ENCODE results near the gene GNB3. TPM values are rescaled to one million over a fixed set of nuclear protein-coding genes. Genes with fewer than 3 reads are reported as not detected.

Gene GNB3
- total and polyA plus RNA-seq, 9 of the 15 experiments (the other 6 are each of a cell fraction or from before 2014, with no cell fraction given) = 1.4 to 5.8 (median 2.0) TPM

DNA sequence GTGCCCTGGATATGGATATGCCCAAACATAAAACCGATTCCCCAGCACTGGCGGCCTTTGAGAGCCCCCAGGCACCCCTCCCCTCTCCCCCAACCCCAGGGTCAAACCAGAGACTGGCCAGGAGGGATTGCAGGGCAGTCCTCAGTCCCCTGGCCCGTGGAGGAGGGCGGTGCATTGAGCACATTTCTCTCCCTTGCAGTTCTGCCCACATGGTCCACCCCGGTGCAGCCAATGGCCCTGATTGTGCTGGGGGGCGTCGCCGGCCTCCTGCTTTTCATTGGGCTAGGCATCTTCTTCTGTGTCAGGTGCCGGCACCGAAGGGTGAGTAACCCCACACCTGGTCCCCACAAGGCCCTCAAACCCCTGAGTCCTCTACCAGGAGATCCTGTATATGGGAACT lies 22.5 kb upstream of the GNB3 start:
- Histone ChIP-seq H3K79me2 (ENCODE audit: control insufficient read depth, insufficient read depth, low read length) (no peaks in the 10 kb centered on the region), H3K9ac (ENCODE audit: insufficient read depth in 1 of 2, low read depth in 2 of 2, low read length in 2 of 2) (no peak overlapping the region), H3K4me2 (ENCODE audit: insufficient read depth, low read length) (no peak overlapping the region), H3K9me1 (ENCODE audit: control insufficient read depth, insufficient read depth, low read length) (no peaks in the 10 kb centered on the region), H3K36me3 (ENCODE audit: control insufficient read depth, insufficient read depth, low read length) (no peaks in the 10 kb centered on the region), H3K9me3 (replicated peaks; ENCODE audit: control insufficient read depth, insufficient read depth, low read depth, low read length) (no peaks in the 10 kb centered on the region), H3K27me3 (ENCODE audit: control insufficient read depth in 2 of 2, insufficient read depth in 2 of 2, low read length in 2 of 2) (no peaks in the 10 kb centered on the region), H3K4me3 (no peak overlapping the region), H4K20me1 (replicated peaks; ENCODE audit: control insufficient read depth, insufficient read depth, low read length) (no peaks in the 10 kb centered on the region), H3K27ac (ENCODE audit: extremely low read depth, low read depth, low read length) (no peak overlapping the region), H3K4me1 (replicated peaks in 1 of 2; ENCODE audit: control insufficient read depth in 2 of 2, insufficient read depth in 2 of 2, low read length in 2 of 2) (peaks cover 8 to 11% of the 10 kb centered on the region in 2 experiments; a peak in 4 of 5 replicates), H2AFZ (ENCODE audit: low read depth, low read length) (no peak overlapping the region)
- POLR2A ChIA-PET = interaction anchor here (0.5 kb wide), 1 partner anchor 23 kb away, joined by 3 read pairs; no protein-coding TSS in a partner anchor
- DNase-seq (ENCODE audit: extremely low read depth in 1 of 4, low spot score in 3 of 4) (no peak), ATAC-seq (no peak), FAIRE-seq (no peak)
- BruUV-seq (replicated peaks) = no TSS peak
- in situ Hi-C loops (cut with MboI) (no loop called here), intact Hi-C loops (cut with micrococcal nuclease) (no loop called here)
- WGBS (ENCODE audit: insufficient coverage, low coverage, missing lambda C conversion rate) = 100% methylated on average over 1 of the region's 10 CpGs
- CTCF ChIA-PET (ENCODE audit: low intra/inter-chr PET ratio) = no interaction called here
- TF ChIP-seq GABPB2 (CRISPR knock-in tag; conservative IDR thresholded peaks at IDR 0.05) = no peak
- TF ChIP-seq MAFK (IDR thresholded peaks at IDR 0.05; ENCODE audit: low read length) = no peak
- no peak for TF ChIP-seq CAMTA2 (CRISPR knock-in tag; conservative IDR thresholded peaks at IDR 0.05)
- TF ChIP-seq LCOR (CRISPR knock-in tag; IDR thresholded peaks at IDR 0.05) = no peak
- no peak for TF ChIP-seq HEY1 (CRISPR knock-in tag; IDR thresholded peaks at IDR 0.05; ENCODE audit: borderline replicate concordance)
- TF ChIP-seq, protein P1, sequence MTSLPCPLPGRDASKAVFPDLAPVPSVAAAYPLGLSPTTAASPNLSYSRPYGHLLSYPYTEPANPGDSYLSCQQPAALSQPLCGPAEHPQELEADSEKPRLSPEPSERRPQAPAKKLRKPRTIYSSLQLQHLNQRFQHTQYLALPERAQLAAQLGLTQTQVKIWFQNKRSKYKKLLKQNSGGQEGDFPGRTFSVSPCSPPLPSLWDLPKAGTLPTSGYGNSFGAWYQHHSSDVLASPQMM (CRISPR knock-in tag; IDR thresholded peaks at IDR 0.05) = no peak
- no peak for TF ChIP-seq GABPB1 (CRISPR knock-in tag; IDR thresholded peaks at IDR 0.05)
- no peak for TF ChIP-seq ZNF3 (CRISPR knock-in tag; IDR thresholded peaks at IDR 0.05)
- TF ChIP-seq, protein P2, sequence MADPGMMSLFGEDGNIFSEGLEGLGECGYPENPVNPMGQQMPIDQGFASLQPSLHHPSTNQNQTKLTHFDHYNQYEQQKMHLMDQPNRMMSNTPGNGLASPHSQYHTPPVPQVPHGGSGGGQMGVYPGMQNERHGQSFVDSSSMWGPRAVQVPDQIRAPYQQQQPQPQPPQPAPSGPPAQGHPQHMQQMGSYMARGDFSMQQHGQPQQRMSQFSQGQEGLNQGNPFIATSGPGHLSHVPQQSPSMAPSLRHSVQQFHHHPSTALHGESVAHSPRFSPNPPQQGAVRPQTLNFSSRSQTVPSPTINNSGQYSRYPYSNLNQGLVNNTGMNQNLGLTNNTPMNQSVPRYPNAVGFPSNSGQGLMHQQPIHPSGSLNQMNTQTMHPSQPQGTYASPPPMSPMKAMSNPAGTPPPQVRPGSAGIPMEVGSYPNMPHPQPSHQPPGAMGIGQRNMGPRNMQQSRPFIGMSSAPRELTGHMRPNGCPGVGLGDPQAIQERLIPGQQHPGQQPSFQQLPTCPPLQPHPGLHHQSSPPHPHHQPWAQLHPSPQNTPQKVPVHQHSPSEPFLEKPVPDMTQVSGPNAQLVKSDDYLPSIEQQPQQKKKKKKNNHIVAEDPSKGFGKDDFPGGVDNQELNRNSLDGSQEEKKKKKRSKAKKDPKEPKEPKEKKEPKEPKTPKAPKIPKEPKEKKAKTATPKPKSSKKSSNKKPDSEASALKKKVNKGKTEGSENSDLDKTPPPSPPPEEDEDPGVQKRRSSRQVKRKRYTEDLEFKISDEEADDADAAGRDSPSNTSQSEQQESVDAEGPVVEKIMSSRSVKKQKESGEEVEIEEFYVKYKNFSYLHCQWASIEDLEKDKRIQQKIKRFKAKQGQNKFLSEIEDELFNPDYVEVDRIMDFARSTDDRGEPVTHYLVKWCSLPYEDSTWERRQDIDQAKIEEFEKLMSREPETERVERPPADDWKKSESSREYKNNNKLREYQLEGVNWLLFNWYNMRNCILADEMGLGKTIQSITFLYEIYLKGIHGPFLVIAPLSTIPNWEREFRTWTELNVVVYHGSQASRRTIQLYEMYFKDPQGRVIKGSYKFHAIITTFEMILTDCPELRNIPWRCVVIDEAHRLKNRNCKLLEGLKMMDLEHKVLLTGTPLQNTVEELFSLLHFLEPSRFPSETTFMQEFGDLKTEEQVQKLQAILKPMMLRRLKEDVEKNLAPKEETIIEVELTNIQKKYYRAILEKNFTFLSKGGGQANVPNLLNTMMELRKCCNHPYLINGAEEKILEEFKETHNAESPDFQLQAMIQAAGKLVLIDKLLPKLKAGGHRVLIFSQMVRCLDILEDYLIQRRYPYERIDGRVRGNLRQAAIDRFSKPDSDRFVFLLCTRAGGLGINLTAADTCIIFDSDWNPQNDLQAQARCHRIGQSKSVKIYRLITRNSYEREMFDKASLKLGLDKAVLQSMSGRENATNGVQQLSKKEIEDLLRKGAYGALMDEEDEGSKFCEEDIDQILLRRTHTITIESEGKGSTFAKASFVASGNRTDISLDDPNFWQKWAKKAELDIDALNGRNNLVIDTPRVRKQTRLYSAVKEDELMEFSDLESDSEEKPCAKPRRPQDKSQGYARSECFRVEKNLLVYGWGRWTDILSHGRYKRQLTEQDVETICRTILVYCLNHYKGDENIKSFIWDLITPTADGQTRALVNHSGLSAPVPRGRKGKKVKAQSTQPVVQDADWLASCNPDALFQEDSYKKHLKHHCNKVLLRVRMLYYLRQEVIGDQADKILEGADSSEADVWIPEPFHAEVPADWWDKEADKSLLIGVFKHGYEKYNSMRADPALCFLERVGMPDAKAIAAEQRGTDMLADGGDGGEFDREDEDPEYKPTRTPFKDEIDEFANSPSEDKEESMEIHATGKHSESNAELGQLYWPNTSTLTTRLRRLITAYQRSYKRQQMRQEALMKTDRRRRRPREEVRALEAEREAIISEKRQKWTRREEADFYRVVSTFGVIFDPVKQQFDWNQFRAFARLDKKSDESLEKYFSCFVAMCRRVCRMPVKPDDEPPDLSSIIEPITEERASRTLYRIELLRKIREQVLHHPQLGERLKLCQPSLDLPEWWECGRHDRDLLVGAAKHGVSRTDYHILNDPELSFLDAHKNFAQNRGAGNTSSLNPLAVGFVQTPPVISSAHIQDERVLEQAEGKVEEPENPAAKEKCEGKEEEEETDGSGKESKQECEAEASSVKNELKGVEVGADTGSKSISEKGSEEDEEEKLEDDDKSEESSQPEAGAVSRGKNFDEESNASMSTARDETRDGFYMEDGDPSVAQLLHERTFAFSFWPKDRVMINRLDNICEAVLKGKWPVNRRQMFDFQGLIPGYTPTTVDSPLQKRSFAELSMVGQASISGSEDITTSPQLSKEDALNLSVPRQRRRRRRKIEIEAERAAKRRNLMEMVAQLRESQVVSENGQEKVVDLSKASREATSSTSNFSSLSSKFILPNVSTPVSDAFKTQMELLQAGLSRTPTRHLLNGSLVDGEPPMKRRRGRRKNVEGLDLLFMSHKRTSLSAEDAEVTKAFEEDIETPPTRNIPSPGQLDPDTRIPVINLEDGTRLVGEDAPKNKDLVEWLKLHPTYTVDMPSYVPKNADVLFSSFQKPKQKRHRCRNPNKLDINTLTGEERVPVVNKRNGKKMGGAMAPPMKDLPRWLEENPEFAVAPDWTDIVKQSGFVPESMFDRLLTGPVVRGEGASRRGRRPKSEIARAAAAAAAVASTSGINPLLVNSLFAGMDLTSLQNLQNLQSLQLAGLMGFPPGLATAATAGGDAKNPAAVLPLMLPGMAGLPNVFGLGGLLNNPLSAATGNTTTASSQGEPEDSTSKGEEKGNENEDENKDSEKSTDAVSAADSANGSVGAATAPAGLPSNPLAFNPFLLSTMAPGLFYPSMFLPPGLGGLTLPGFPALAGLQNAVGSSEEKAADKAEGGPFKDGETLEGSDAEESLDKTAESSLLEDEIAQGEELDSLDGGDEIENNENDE (IDR thresholded peaks at IDR 0.05; ENCODE audit: low read depth, low read length) = no peak
- TF ChIP-seq, protein P3, sequence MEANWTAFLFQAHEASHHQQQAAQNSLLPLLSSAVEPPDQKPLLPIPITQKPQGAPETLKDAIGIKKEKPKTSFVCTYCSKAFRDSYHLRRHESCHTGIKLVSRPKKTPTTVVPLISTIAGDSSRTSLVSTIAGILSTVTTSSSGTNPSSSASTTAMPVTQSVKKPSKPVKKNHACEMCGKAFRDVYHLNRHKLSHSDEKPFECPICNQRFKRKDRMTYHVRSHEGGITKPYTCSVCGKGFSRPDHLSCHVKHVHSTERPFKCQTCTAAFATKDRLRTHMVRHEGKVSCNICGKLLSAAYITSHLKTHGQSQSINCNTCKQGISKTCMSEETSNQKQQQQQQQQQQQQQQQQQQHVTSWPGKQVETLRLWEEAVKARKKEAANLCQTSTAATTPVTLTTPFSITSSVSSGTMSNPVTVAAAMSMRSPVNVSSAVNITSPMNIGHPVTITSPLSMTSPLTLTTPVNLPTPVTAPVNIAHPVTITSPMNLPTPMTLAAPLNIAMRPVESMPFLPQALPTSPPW (CRISPR knock-in tag; IDR thresholded peaks at IDR 0.05) = no peak

Data from K562 (cell line).